ENCODE measurements around the gene SIGLEC9.

The SIGLEC9 gene

DNA sequence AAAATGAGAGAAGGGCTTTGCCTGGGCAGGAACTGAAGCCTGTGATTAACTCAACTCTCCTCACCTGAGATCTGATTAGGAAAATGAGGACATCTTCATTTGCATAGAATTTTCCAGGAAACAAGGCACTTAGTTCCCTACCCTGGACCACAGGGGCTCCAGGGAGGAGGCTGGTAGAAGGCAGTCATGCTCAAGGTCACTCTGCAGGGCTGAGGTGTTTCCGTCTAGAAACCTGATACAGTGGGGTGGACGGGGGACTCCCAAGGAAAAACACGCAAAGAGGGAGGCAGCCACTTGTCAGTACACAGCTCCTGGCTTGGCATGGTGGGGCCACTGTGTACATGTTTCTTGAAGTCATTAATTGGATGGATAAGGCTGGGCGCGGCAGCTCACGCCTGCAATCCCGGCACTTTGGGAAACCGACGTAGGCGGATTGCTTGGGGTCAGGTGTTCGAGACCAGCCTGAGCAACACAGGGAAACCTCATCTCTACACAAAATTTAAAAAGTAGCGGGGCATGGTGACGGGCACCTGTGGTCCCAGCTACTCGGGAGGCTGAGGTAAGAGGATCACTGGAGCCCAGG, 48.0 kb upstream of the SIGLEC9 start (continued):
- TF ChIP-seq ZBTB11 (tag by site-specific recombination; conservative IDR thresholded peaks at IDR 0.05; ENCODE audit: low read depth) = no peak
- no peak for TF ChIP-seq ELK4 (IDR thresholded peaks at IDR 0.05; ENCODE audit: borderline replicate concordance, low read depth, low read length)
- no peak for TF ChIP-seq ZNF776 (tag by site-specific recombination; IDR thresholded peaks at IDR 0.05; ENCODE audit: borderline replicate concordance)

- ChIA-PET CTCF (interaction anchor here (0.5 kb wide), 1 partner anchor 16 kb away, joined by 3 read pairs; no protein-coding TSS in a partner anchor), POLR2A (no interaction called here)
- H3K4me1 ChIP-seq (ENCODE audit: control insufficient read depth, insufficient read depth, low read length) = no peaks in the 10 kb centered on the region
- H3K9me3 ChIP-seq (ENCODE audit: control insufficient read depth, insufficient read depth, low read depth, low read length) = no peaks in the 10 kb centered on the region; the same call in 1 of the 2 replicates
- H3K36me3 ChIP-seq (ENCODE audit: control insufficient read depth in 2 of 2, insufficient read depth in 1 of 2, low read length in 2 of 2) = no peaks in the 10 kb centered on the region
- H3K27ac ChIP-seq (ENCODE audit: extremely low read depth, low read depth, low read length) = no peak overlapping the region
- TF ChIP-seq ZNF571 (tag by site-specific recombination; IDR thresholded peaks at IDR 0.05) (no peak), ZIC2 (tag by site-specific recombination; IDR thresholded peaks at IDR 0.05) (no peak), ZNF19 (tag by site-specific recombination; IDR thresholded peaks at IDR 0.05; ENCODE audit: low read depth) (no peak), ZNF624 (tag by site-specific recombination; IDR thresholded peaks at IDR 0.05) (no peak), ZNF280C (tag by site-specific recombination; IDR thresholded peaks at IDR 0.05) (no peak), ZNF157 (tag by site-specific recombination; IDR thresholded peaks at IDR 0.05) (no peak), SCRT1 (tag by site-specific recombination; IDR thresholded peaks at IDR 0.05; ENCODE audit: borderline replicate concordance) (no peak), GLI2 (tag by site-specific recombination; IDR thresholded peaks at IDR 0.05; ENCODE audit: borderline replicate concordance, low read depth) (no peak), ZNF16 (tag by site-specific recombination; IDR thresholded peaks at IDR 0.05; ENCODE audit: low read depth) (no peak), ZNF341 (tag by site-specific recombination; IDR thresholded peaks at IDR 0.05; ENCODE audit: low read depth) (no peak), MYNN (tag by site-specific recombination; IDR thresholded peaks at IDR 0.05; ENCODE audit: borderline replicate concordance) (no peak), ZBTB48 (tag by site-specific recombination; IDR thresholded peaks at IDR 0.05) (no peak), ZNF558 (tag by site-specific recombination; IDR thresholded peaks at IDR 0.05) (no peak), ZSCAN30 (tag by site-specific recombination; IDR thresholded peaks at IDR 0.05) (no peak), ZNF211 (tag by site-specific recombination; IDR thresholded peaks at IDR 0.05; ENCODE audit: low read depth) (no peak), KLF16 (tag by site-specific recombination; IDR thresholded peaks at IDR 0.05) (no peak)
- TF ChIP-seq, protein P1, sequence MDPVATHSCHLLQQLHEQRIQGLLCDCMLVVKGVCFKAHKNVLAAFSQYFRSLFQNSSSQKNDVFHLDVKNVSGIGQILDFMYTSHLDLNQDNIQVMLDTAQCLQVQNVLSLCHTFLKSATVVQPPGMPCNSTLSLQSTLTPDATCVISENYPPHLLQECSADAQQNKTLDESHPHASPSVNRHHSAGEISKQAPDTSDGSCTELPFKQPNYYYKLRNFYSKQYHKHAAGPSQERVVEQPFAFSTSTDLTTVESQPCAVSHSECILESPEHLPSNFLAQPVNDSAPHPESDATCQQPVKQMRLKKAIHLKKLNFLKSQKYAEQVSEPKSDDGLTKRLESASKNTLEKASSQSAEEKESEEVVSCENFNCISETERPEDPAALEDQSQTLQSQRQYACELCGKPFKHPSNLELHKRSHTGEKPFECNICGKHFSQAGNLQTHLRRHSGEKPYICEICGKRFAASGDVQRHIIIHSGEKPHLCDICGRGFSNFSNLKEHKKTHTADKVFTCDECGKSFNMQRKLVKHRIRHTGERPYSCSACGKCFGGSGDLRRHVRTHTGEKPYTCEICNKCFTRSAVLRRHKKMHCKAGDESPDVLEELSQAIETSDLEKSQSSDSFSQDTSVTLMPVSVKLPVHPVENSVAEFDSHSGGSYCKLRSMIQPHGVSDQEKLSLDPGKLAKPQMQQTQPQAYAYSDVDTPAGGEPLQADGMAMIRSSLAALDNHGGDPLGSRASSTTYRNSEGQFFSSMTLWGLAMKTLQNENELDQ (tag by site-specific recombination; IDR thresholded peaks at IDR 0.05; ENCODE audit: low read depth) = no peak
- H3K4me3 ChIP-seq (ENCODE audit: low read depth, low read length) = no peak overlapping the region
These were observed 46.6 kb upstream of the SIGLEC9 start for GRCh38 chr19:51078104-51078503.

Data from HEK293 (cell line).